SK-N-SH (cell line): ENCODE data around the gene FAM120A. TPM values are rescaled to one million over a fixed set of nuclear protein-coding genes. Genes with fewer than 3 reads are reported as not detected.

Source experiments
- CTCF ChIA-PET: fragments of 300-600, 350-600 bp; formaldehyde crosslinking; extraction: SDS; loops from one replicate; lab custom pipeline; 2021; lab: Yijun Ruan, JAX
- POLR2A ChIA-PET: fragments of 350-600 bp; sonication (Branson Sonifier 250); formaldehyde crosslinking; extraction: SDS; loops from one replicate; lab custom pipeline; 2020; ENCODE audit warnings: antibody characterized with exemption, inconsistent platforms; lab: Yijun Ruan, JAX
- DNase-seq: peaks from one replicate; pipeline ENCODE4 v3.0.0; 2012
- H2AFZ ChIP-seq: fragments of 200-600 bp; sonication (generic); 2 replicates; pipeline ENCODE4 v1.8.1; 2016; ENCODE audit warnings: antibody characterized with exemption, mild to moderate bottlenecking, low read depth
- H3F3A ChIP-seq: fragments of 200-600 bp; sonication (generic); replicated peaks from 2 replicates; pipeline ENCODE3; 2016; ENCODE audit warnings: antibody characterized with exemption, mild to moderate bottlenecking; ENCODE audit not compliant: insufficient read depth
- H3K27ac ChIP-seq, 2 experiments: fragments of 200-500 bp in 1 of 2; fragments of 200-600 bp in 1 of 2; sonication (Bioruptor generic) in 1 of 2; sonication (generic), shearing (Covaris generic) in 1 of 2; 2 replicates each; pipeline versions ENCODE4 v1.5.1 to v1.6.1; 2014 to 2016; ENCODE audit warnings: low read depth in 2 of 2, inconsistent platforms in 1 of 2, low read length in 1 of 2, mild to moderate bottlenecking in 1 of 2, mixed read lengths in 1 of 2
- H3K27me3 ChIP-seq: fragments of 200-600 bp; sonication (generic), shearing (Covaris generic); 2 replicates; pipeline ENCODE4 v1.6.1; 2016; ENCODE audit warnings: mixed run types; ENCODE audit not compliant: insufficient read depth
- H3K36me3 ChIP-seq, 2 experiments: fragments of 200-500 bp in 1 of 2; fragments of 200-600 bp in 1 of 2; sonication (Bioruptor generic) in 1 of 2; sonication (generic) in 1 of 2; replicated peaks in 1 of 2; 2 replicates each; pipeline versions ENCODE3 to v1.5.1; 2014 to 2016; ENCODE audit warnings: low read length in 1 of 2, mild to moderate bottlenecking in 1 of 2; ENCODE audit not compliant: insufficient read depth in 2 of 2, control insufficient read depth in 1 of 2
- H3K4me1 ChIP-seq, 2 experiments: fragments of 200-500 bp in 1 of 2; fragments of 200-600 bp in 1 of 2; sonication (Bioruptor generic) in 1 of 2; sonication (generic), shearing (Covaris generic) in 1 of 2; 2 replicates each; pipeline versions ENCODE4 v1.5.1 to v1.6.1; 2014 to 2016; ENCODE audit warnings: low read depth in 1 of 2, low read length in 1 of 2, mixed run types in 1 of 2; ENCODE audit not compliant: insufficient read depth in 2 of 2, control insufficient read depth in 1 of 2
- H3K4me2 ChIP-seq: fragments of 200-600 bp; sonication (generic), shearing (Covaris generic); 2 replicates; pipeline ENCODE4 v1.6.1; 2017; ENCODE audit warnings: mixed run types
- H3K4me3 ChIP-seq, 2 experiments: fragments of 200-500 bp in 1 of 2; fragments of 200-600 bp in 1 of 2; sonication (Bioruptor generic) in 1 of 2; sonication (generic), shearing (Covaris generic) in 1 of 2; 2 replicates each; pipeline versions ENCODE4 v1.5.1 to v1.8.1; 2014 to 2016; ENCODE audit warnings: low read depth in 2 of 2, inconsistent platforms in 1 of 2, low read length in 1 of 2, mild to moderate bottlenecking in 1 of 2, mixed read lengths in 1 of 2, moderate library complexity in 1 of 2
- H3K79me2 ChIP-seq: fragments of 200-600 bp; sonication (generic); 2 replicates; pipeline ENCODE4 v1.8.1; 2017; ENCODE audit warnings: mild to moderate bottlenecking; ENCODE audit not compliant: insufficient read depth
- H3K9ac ChIP-seq: fragments of 200-600 bp; sonication (generic); 2 replicates; pipeline ENCODE4 v1.6.1; 2017; ENCODE audit warnings: mixed run types
- H3K9me2 ChIP-seq: fragments of 200-600 bp; sonication (generic); 2 replicates; pipeline ENCODE4 v1.6.1; 2017; ENCODE audit warnings: mixed run types
- H3K9me3 ChIP-seq: fragments of 200-600 bp; sonication (generic); 2 replicates; pipeline ENCODE4 v1.6.1; 2017; ENCODE audit warnings: mixed run types, mild to moderate bottlenecking, moderate library complexity
- H4K20me1 ChIP-seq: fragments of 200-600 bp; sonication (generic); 2 replicates; pipeline ENCODE4 v1.6.1; 2017; ENCODE audit warnings: mild to moderate bottlenecking, mixed run types; ENCODE audit not compliant: insufficient read depth
- CHD2 ChIP-seq: fragments of 150-350 bp; IDR thresholded peaks from 2 replicates; pipeline ENCODE4 v1.6.1; 2018; ENCODE audit warnings: low read length; ENCODE audit not compliant: partially characterized antibody
- CTCF ChIP-seq: fragments of 200-600 bp; sonication (generic); IDR thresholded peaks from 2 replicates; pipeline ENCODE4 v1.6.1; 2017; ENCODE audit warnings: antibody characterized with exemption, mild to moderate bottlenecking, moderate library complexity
- FOSL2 ChIP-seq: IDR thresholded peaks from 2 replicates; pipeline ENCODE4 v1.4.0; 2012; ENCODE audit warnings: low read depth, mild to moderate bottlenecking, moderate library complexity, borderline replicate concordance
- FOXJ3 ChIP-seq: sonication (generic); formaldehyde crosslinking; IDR thresholded peaks from 2 replicates; pipeline ENCODE4 v1.5.1; 2020; ENCODE audit warnings: mild to moderate bottlenecking, missing genetic modification reagents
- IRF3 ChIP-seq: fragments of 150-350 bp; IDR thresholded peaks from 2 replicates; pipeline ENCODE4 v1.6.1; 2016; ENCODE audit warnings: mild to moderate bottlenecking, low read depth, low read length
- JUND ChIP-seq: IDR thresholded peaks from 2 replicates; pipeline ENCODE4 v1.4.0; 2012
- MXI1 ChIP-seq: IDR thresholded peaks from 2 replicates; pipeline ENCODE4 v1.6.1; 2012; ENCODE audit warnings: mild to moderate bottlenecking, low read depth, low read length, improper control_type of control experiment
- NFIC ChIP-seq: IDR thresholded peaks from 2 replicates; pipeline ENCODE4 v1.4.0; 2012; ENCODE audit warnings: borderline replicate concordance
- RAD21 ChIP-seq: IDR thresholded peaks from 2 replicates; pipeline ENCODE4 v1.6.1; 2012; ENCODE audit warnings: mild to moderate bottlenecking, low read length
- REST ChIP-seq: IDR thresholded peaks from 2 replicates; pipeline ENCODE4 v1.6.1; 2012; ENCODE audit warnings: mild to moderate bottlenecking, low read depth, low read length, moderate library complexity
- WGBS: methylation state at CpG from one replicate; pipeline ENCODE4 v1.1.6; 2017; ENCODE audit warnings: low lambda C conversion rate; 5-methylcytosine and 5-hydroxymethylcytosine counted together
- polyA plus RNA-seq, 3 experiments: library from polyadenylated mRNA; depleted of rRNA; stranded (reverse); fragments of >200 nt; gene quantifications; 2 replicates each; pipeline ENCODE4 v1.2.3, GENCODE V29; 2012

Gene FAM120A
- polyA plus RNA-seq, 1 of the 3 experiments (the other 2 are of a cell fraction) = 58.6 TPM

GRCh38 chr9:93574900-93575795 lies 123.7 kb downstream of the FAM120A start:
- peak; percentile 52 for DNase-seq
- Histone ChIP-seq H3K27ac (peak overlapping the region; percentile 53 to 79; a peak in 2 of 4 replicates), H3K4me1 (peaks cover 0 to 18% of the 10 kb centered on the region in 2 experiments; a peak in 3 of 4 replicates), H3K9ac (peak overlapping the region; percentile 91), H3K79me2 (peaks cover 44% of the 10 kb centered on the region), H3K27me3 (no peaks in the 10 kb centered on the region), H3K9me2 (no peaks in the 10 kb centered on the region), H3F3A (no peaks in the 10 kb centered on the region), H3K36me3 (peaks cover 0 to 11% of the 10 kb centered on the region in 2 experiments), H3K4me2 (peak overlapping the region; percentile 96), H3K4me3 (peak overlapping the region; percentile 71 to 87), H4K20me1 (no peaks in the 10 kb centered on the region; the same call in 1 of the 2 replicates), H3K9me3 (peaks cover 13% of the 10 kb centered on the region), H2AFZ (peak overlapping the region; percentile 74; the same call in 1 of the 2 replicates)
- CTCF ChIA-PET = interaction anchor here (1.0 to 1.5 kb wide), 3 partner anchors 9 to 13 kb away, joined by 4 to 7 read pairs (median 5); no protein-coding TSS in a partner anchor
- POLR2A ChIA-PET = interaction anchor here (1.3 kb wide), 2 partner anchors 9 to 124 kb away, joined by 3 to 9 read pairs; no protein-coding TSS in a partner anchor
- WGBS = 43% methylated on average over 23 of the region's 30 CpGs
- TF ChIP-seq REST = no peak
- TF ChIP-seq IRF3 = no peak
- no peak for TF ChIP-seq CTCF
- no peak for TF ChIP-seq MXI1
- no peak for TF ChIP-seq CHD2
- no peak for TF ChIP-seq RAD21
- TF ChIP-seq NFIC = no peak
- TF ChIP-seq FOXJ3 (CRISPR knock-in tag) = no peak
- TF ChIP-seq FOSL2 = no peak
- TF ChIP-seq JUND = no peak
